Suprapubic skin (tissue), 4 donors: ENCODE results near the gene ME3.

ENCODE experiments used
- CTCF ChIP-seq, 2 donors: fragments of 200-600 bp in 1 of 2; fragments of 450-650 bp in 1 of 2; sonication (generic) in 1 of 2; IDR thresholded peaks; one replicate each; pipeline ENCODE4 v1.5.1; 2016 to 2019; ENCODE audit warnings: antibody characterized with exemption in 2 of 2, mild to moderate bottlenecking in 1 of 2, moderate library complexity in 1 of 2
- EP300 ChIP-seq: sonication (generic); formaldehyde crosslinking; IDR thresholded peaks from one replicate; pipeline ENCODE4 v1.6.1; 2017; ENCODE audit warnings: antibody characterized with exemption
- POLR2A ChIP-seq, 2 donors: fragments of 450-650 bp; IDR thresholded peaks; one replicate each; pipeline ENCODE4 v1.6.1; 2017; ENCODE audit warnings: antibody characterized with exemption in 2 of 2, mild to moderate bottlenecking in 2 of 2, moderate library complexity in 2 of 2
- POLR2AphosphoS5 ChIP-seq, 3 donors: sonication (generic); formaldehyde crosslinking; IDR thresholded peaks; one replicate each; pipeline ENCODE4 v1.6.1; 2017; ENCODE audit warnings: antibody characterized with exemption in 3 of 3

GRCh38 chr11:86442827-86443226 lies 229.6 kb downstream of the ME3 start:
- TF ChIP-seq CTCF (IDR thresholded peaks at IDR 0.05) (no peak), POLR2A (IDR thresholded peaks at IDR 0.05) (no peak), POLR2AphosphoS5 (IDR thresholded peaks at IDR 0.05) (no peak), EP300 (no peak)
